Bone marrow (tissue), 2 donors: ENCODE measurements around the gene HRH4.

Experiments used
- DNase-seq, 2 donors: peaks; one replicate each; lab custom pipeline; 2025; lab: John Stamatoyannopoulos, UW

HRH4 gene, protein sequence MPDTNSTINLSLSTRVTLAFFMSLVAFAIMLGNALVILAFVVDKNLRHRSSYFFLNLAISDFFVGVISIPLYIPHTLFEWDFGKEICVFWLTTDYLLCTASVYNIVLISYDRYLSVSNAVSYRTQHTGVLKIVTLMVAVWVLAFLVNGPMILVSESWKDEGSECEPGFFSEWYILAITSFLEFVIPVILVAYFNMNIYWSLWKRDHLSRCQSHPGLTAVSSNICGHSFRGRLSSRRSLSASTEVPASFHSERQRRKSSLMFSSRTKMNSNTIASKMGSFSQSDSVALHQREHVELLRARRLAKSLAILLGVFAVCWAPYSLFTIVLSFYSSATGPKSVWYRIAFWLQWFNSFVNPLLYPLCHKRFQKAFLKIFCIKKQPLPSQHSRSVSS

DNA sequence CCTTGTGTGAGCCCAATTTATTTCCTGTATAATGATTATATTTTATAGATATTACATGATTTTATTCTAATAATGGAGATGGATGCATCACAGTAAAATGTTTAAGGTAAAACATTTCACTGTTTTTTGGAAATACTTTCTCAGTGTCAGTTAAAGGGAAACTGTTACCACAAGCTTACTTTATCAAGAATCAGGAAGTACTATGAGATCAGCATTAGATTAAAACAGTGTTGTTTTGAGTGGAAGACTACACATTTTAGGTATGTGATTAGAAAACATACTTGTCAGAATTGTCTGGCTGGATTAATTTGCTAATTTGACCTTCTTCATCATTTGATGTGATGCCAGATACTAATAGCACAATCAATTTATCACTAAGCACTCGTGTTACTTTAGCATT, at the start of gene HRH4:
TSS of gene HRH4 (plus strand) at position 250 of the 400 bp plus-strand sequence. CDS start at position 342, 92 bp downstream.
- DNase-seq, result peak in 1 of 2 donors; percentile 41

DNA sequence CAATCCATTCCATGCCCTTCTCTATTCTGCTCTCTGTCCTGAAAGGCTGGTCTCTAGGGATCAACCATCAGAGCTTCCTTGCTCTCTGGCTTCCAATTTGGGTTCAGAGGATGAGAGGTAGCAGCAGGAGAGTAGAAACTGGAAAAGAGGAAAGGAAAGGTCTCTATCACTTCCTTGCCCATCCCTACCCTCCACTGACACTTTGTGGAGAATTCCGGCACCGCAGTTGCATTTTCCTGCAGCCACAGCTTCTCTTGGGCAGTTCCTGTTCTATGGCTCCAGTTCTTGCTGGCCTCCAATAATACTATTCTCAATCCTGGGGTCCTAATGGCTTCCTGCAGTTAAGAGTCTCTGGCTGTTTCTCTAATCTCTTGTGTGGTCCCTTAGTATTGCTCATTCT, 47.3 kb upstream of the HRH4 start:
- DNase-seq, result no peak

DNA sequence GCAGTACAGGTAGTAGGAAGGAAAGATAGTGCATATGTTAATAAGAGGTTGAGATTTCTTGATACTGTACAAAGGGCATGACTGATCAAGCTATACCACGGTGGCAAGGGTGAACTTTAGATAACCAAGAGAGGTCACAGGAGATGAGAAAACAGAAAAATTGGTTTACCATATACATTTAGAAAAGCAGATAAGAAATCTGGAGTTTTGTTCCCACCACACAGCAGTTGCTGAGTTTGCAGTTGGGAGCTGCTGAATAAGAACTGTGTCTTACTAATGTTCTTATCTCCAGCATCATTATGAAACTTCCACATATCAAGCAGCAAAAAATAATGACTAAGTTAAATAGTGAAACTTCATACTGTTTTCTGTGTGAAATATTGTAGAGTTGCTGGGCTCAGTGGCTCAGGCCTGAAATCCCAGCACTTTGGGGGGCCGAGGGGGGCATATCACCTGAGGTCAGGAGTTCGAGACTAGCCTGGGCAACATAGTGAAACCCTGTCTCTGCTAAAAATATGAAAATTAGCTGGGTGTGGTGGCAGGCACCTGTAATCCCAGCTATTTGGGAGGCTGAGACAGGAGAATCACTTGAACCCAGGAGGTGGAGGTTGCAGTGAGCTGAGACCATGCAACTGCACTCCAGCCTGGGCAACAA, 46.0 kb upstream of the HRH4 start:
- DNase-seq, result no peak

DNA sequence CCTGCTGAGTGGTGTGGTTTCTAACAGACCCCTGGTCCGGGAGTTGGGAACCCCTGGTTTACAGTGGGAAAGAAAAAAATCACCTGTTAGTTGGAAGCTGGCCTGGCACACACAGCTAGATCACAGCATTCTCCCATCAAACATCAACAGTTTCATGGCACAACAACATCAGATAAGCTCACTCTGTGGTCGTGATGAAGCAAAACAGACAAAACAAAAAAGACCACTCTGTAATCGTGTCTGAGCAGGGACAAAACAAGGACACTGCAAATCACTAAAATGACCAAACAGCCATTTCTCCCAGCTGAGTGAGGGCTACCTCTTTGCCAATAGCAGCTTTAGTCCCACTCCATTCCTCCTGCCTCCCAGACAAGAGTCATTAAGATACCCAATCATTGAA, 43.0 kb upstream of the HRH4 start:
- no peak for DNase-seq

DNA sequence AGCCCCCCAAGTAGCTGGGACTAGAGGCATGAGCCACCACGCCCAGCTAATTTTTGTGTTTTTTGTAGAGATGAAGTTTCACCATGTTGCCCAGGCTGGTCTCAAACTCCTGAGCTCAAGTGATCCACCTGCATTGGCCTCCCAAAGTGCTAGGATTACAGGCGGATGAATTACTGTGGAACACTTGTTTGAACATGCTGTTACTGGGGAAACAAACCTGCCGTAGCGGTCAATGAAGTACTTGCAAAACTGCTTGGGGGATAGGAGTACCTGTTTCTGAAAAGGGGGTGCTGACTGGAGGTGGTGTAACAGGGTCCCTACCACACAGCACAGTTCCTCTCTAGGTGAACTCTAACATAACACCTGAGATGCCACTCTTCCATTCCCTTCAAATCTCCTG, 39.9 kb upstream of the HRH4 start:
- DNase-seq, result no peak

DNA sequence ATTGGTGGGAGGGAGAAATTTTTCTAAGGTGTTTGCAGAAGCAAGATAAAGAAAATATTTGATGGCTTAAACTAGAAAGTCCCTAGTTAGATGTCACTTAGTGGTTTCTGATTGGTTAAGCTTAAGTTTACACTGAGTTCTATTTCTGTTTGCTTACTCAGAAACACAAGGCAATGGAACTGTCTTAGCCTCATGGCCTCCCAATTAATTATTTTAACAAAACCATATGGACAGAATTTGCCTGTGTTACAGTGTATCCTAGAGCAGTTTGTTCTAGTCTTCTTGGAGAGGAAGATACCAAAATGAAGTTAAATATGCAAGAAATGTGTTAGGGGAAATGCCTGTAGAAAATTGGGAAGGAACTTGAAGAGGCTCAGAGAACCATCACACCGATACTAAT, 38.6 kb upstream of the HRH4 start:
- no peak for DNase-seq

DNA sequence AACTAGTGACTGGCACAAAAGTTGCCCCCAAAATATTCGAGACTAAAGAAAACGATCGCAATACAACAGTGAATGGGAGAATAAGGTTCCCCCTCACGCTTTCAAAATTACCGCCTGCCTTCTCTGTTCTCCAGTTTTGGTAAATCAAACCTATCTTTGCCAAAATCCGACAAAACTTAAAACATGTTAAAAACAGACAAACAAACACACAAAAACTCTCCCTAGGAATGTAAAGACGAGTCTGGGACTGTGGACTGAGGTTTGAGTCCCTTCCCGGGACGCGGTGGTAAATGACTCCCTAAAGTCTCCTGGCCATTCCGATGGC, 34.4 kb upstream of the HRH4 start:
- DNase-seq, result no peak

DNA sequence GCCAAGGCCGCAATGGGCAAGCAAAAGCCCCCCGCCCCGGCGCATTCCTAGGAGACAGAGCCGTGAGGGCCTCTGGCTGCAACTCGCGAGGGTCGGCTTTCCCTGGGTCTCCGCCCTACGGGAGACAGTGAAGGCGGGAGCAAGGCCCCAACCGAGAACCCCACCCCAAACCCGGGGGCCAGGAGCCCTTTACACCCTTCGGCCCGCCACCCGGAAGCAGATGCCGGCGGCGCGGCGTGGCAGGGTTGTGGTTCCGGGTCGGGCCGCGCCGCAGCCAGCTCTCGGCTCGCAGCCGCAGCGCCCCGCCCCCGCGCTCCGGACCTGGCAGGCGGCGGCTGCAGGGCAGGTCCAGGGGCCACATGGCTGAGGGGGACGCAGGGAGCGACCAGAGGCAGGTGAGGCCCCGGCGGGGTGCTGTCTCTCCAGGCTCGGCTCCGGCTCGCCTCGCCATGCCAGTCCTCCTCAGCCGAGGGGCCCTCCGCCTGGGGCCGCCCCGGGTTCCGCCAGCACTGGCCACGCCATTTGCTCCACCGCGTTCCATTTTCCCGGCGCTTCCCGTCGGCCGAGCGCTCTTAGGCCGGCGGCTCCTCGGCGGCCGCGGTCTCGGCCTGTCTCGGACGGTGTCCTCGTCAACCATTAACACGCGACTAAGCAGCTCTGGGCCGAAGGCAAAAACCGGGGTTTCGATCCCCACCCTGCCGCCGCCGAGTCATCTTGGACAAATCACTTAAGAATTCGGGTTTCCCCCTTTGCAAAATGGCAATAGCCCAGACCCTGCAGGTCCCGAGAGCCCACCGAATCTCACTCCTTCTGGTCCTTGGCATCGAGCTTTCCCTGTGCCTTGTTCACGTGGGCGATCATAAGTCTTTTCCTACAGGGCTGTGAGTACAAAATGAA, 33.8 kb upstream of the HRH4 start, which contains the start of gene IMPACT:
TSS of gene IMPACT (plus strand) at position 273 of the 897 bp plus-strand sequence. CDS start at position 360, 87 bp downstream.
- peak; percentile 52 to 66 for DNase-seq

DNA sequence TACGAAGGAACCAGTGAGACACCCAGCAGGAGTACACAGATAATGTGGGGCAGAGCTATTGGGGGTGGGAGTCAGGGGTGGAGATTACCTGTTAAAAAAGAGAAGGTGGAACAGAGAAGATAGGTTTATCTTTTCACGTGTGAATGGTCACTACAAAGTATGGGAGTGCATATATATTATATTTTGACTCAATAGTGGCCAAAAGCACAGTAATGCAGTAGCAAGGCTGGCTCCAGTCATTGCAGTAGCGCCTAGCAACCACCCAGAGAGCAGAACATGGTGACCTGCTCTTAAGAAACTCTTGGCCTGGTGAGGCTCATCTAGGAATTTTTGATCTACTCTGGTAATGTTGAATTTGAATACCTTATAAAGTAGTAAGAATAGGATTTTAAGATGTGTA, 33.0 kb upstream of the HRH4 start:
- DNase-seq, result no peak

DNA sequence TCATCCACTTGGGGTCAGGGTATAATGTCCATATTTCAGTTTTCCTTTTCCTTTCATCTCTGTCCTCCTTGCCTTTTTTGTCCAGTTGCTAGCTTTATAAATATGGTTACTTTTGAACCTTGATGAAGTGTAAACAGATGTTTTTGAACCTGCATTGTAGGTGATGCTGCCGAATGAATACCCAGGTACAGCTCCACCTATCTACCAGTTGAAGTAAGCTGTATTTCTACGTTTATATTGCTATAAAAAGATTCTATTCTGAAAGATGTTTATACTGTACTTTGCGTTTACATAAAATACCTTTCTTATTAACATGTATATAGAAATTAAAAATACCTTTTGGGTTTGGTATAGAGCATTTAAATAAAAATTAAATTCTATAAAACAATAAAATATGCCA, 31.7 kb upstream of the HRH4 start:
- DNase-seq, result no peak

DNA sequence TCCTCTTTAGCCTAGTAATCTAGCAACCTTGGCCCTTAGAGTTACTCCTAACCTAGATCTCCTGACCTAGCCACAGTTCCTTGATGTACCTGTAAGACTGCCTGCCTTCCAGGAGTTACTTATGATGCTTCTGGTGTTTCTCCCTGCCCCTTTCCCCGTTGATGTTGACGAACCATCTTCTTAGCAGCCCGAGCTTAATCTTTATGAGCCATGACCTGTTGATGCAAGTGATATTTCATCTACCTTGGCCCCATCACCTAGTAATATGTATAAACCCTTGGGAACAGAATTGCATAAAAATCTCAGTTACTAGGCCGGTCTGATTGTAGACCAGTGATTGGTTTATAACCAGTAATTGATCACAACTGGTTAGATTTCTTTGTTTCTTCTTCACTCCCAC, 31.2 kb upstream of the HRH4 start:
- DNase-seq, result no peak

DNA sequence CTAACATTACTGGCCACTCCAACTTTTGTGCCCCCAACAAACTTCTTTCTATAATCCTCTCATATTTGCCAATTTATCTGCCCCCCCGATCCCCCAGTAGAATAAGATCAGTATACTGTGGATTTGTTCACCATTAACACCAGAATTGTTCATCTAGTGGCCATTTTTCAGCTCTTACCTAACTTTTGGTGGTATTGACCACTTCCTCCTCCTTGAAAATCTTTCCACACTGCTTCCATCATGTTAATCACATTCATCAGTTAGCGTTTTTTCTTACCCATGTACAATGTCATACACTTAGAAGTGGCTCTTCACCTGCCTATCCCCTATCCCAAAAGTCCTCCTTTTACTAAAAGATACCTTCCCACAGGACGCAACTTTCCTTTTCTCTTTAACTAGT, 27.8 kb upstream of the HRH4 start:
- DNase-seq, result no peak

DNA sequence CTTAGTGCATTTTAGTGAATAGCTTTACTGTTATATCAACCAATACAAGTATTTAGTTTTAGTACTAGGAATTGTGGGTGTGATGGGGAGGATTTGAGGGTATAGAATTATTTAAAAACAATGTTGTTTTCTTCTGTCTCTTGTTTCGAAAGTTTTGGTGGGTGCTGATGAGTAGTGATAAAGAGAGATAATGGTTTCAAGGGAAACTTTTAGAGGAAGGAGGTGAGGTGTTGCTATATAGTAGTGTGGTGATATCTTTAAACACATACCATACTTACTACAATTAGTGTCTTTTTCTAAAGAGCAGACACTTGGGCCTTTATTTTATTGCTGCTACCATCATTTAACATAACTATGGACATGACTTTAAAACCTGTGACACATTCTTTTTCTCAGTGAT, 23.5 kb upstream of the HRH4 start:
- no peak for DNase-seq

DNA sequence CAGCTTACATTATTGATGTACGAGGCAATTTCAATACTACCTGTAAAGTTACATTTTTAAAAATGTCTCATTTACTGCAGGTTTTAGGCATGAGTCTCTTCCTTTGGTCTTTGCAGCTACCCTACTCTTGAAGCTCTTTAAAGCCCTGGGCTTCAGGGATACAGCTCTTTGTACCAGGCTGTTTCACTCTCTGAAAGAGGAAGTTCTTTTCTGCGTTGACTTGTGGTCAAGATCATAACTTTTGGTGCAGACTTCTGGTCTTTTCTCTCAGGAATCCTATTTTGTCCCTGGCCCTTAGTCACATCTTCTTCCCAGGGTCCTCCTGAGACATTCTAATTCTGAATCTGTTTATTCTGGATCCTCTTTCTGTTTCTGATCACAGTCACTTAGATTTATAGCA, 16.6 kb upstream of the HRH4 start:
- DNase-seq, result peak in 1 of 2 donors; percentile 49

DNA sequence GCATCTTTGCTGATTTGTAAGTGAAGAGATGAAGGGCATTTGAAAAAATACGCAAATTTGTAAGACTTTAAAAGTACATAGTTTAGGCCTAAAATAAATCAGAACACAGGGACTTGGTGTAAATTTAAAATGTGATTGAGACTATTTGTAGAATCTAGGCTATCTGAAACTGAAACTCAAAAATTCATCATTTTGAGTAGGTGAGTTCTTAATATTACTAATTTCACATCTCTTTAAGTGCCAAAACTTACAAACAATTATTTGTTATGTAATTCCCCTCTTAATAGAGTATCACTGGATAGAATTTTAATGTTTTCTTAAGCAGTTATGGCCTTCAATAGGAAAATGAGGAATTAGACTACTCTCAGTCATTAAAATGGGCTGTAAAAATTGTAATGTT, 14.0 kb upstream of the HRH4 start:
- no peak for DNase-seq

DNA sequence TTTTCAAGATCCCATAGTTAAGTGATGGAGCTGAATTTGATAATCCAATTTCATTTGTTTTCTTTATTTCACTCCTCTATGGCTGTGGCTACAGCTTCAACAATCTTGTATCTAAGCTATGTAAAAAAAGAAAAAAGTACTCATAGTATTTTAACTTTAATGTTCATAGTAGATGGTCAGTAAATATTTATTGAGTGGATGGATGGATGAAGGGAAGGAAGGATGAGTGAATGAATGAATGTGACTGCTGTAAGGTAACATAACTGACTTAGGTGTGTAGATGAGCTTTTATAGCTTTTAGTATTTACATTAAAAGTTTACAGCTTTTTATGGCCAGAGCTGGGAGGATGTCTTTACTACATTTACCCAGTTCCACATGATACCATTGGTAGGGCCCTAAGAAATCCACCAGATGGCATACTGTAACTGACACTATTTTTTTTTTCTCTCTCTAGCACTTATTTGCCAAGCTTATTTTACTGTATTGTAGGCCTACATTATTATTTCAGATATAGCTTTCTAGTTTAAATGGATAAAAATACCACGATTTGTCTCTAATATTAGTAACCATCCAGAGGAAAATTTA, 13.4 kb upstream of the HRH4 start:
- no peak for DNase-seq

DNA sequence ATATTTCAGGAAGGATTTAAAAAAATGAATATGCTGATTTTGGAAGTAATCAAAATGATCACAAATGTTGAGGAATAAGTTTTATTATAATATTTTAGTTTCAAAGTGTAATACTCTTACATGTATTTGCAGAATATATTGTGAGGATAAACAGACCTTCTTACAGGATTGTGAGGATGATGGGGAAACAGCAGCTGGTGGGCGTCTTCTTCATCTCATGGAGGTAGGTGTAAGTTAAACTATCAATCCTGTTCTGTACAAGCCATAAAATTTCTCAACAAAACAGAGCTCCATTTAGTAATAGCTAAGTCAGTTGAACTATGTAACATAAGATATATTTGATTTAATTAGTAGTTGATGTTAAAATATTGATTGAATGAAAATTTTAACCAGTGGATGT, 12.5 kb upstream of the HRH4 start:
- DNase-seq, result no peak

DNA sequence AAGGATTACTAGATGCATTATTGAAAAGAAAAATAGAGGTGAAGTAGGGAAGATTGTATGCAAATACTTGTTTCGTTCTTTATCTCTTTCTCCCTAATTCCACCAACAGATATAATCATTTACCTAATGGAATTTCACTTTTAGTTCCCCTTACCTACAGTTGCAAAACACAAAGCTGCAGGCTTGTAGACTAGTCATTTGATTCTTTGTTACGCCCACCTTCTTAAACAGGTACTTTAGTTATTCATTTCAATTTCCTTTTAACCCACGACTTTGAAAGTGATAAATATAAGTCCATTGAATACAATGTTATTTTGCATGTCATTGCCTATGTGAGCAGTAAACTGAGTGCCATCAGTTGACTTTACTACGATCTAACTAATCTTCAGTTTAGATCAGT, 3.9 kb upstream of the HRH4 start:
- DNase-seq, result no peak

DNA sequence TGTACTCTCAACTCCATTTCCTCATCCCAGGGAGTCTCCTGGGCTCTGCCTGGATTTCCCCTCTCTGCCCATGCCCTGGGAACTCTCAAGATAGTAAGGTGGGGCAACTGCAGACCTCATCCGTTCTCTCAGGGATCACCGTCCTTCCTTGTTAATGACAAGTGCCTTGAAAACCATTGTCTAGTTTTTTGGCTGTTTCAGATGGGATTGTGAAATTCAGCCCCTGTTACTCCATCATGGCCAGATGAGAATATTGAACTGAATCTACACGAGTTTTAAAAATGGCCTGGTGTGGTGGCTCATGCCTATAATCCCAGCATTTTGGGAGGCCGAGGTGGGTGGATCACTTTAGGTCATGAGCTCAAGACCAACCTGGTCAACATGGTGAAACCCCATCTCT, 665 bp upstream of the HRH4 start:
- no peak for DNase-seq

DNA sequence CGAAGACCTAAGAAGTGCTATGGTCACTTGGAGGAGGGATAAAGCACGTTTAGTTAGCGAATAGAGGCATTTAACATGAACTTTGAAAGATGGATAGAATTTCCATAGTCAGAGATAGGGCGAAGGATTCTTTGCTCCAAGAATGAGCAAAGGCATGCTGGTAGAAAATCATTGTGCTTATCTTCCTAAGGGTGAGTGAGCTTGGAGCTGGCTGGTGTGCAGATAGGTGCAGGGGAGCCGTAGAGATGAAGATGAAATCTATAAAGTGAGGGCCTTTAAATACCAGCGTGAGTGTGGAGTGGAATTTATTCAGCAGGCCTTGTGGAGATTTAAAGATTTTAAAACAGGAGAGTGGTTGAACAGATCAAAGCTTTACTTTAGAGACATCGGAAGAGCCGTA, 1.6 kb downstream of the HRH4 start:
- no peak for DNase-seq

DNA sequence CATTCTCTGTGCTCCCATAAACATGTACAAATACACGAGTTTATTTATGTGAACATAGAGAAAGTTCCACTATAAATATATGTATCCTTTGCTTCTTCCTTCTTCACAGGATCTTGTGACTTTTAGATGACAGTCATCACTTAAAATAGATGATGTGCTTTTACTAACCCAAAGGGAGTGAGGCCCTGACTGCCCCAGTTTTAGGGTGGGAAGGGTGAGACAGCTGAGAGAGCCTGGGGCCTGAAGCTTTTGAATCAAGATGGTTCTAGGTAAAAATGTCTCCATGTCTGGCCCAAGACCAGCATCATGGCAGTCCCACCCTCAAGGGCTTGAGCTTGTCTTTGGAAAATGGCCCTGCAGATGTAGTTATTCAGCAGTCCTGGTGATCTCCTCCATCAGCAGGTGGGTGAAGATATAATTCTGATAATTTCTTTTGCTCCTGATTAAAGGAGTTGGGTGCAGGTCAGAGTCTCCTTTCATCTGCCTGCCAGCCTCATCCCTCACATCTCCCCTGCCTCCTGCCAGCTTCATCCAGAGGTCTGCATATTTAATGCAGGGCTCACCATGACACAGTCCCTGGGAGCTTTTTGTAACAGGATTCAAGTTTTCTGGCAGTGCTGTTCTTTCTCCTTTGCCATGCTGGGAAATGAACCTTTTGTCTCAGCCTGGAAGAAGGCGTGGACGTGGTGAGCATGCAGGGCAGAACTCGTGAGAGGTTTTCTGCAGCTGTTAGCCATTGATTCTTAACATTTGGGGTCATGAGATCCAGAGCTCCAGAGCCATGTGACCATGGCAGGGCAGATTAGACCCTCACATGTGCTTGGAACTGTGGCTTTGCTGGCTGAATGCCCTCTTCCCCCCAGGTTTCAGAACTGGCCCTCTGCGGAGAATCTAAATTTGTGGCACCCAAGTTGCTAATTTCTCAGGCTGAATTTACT, 2.7 kb downstream of the HRH4 start:
- DNase-seq, result no peak
